HepG2 (cell line): ENCODE results near the gene TBCCD1. TPM values are rescaled to one million over a fixed set of nuclear protein-coding genes. Genes with fewer than 3 reads are reported as not detected.

Source experiments
- AHR ChIP-seq: IDR thresholded peaks from 2 replicates; pipeline ENCODE4 v1.6.1; 2018; ENCODE audit warnings: missing genetic modification reagents, missing compliant biosample characterization
- FOXA3 ChIP-seq: IDR thresholded peaks from 2 replicates; pipeline ENCODE4 v1.6.1; 2016; ENCODE audit warnings: missing genetic modification reagents, missing compliant biosample characterization
- GATA4 ChIP-seq: sonication (generic); IDR thresholded peaks from 2 replicates; pipeline ENCODE4 v1.6.1; 2016; ENCODE audit warnings: antibody characterized with exemption, low read depth, borderline replicate concordance
- GZF1 ChIP-seq: sonication (generic); formaldehyde crosslinking; IDR thresholded peaks from 2 replicates; pipeline ENCODE4 v1.5.1; 2020; ENCODE audit warnings: mild to moderate bottlenecking, missing genetic modification reagents
- KDM2A ChIP-seq: sonication (generic); formaldehyde crosslinking; IDR thresholded peaks from 2 replicates; pipeline ENCODE4 v1.4.0; 2020; ENCODE audit warnings: low read depth, missing genetic modification reagents, borderline replicate concordance
- ZNF282 ChIP-seq: fragments of 450-650 bp; IDR thresholded peaks from 2 replicates; pipeline ENCODE4 v1.6.1; 2018; ENCODE audit not compliant: partially characterized antibody
- ZNF547 ChIP-seq: sonication (generic); formaldehyde crosslinking; IDR thresholded peaks from 2 replicates; pipeline ENCODE4 v1.5.1; 2020; ENCODE audit warnings: mild to moderate bottlenecking, missing genetic modification reagents
- ZNF550 ChIP-seq: sonication (generic); formaldehyde crosslinking; IDR thresholded peaks from 2 replicates; pipeline ENCODE4 v1.4.0; 2020; ENCODE audit warnings: mild to moderate bottlenecking, missing genetic modification reagents, borderline replicate concordance
- ZNF747 ChIP-seq: sonication (generic); formaldehyde crosslinking; IDR thresholded peaks from 2 replicates; pipeline ENCODE4 v1.8.1; 2023; ENCODE audit warnings: missing genetic modification reagents, mild to moderate bottlenecking, borderline replicate concordance
- ZNF879 ChIP-seq: sonication (generic); formaldehyde crosslinking; IDR thresholded peaks from 2 replicates; pipeline ENCODE4 v1.8.1; 2023; ENCODE audit warnings: missing genetic modification reagents
- polyA plus RNA-seq, 8 experiments: library from polyadenylated mRNA; depleted of rRNA in 3 of 8; stranded (reverse) in 7 of 8; unstranded in 1 of 8; fragments of >200 nt; fragmentation: Illumina TruSeq in 4 of 8; extraction: Trizol in 4 of 8; gene quantifications; 2 replicates each; pipeline versions ENCODE4 v1.2.1 to v1.2.3, GENCODE V29; 2011 to 2016; ENCODE audit warnings: low read depth in 4 of 8, missing spikeins in 1 of 8, mixed read lengths in 1 of 8; ENCODE audit not compliant: insufficient read depth in 1 of 8
- total RNA-seq, 5 experiments: library from RNA; depleted of rRNA; stranded (reverse); fragments of >200 nt; fragmentation: Illumina TruSeq; extraction: Trizol; gene quantifications; 2 replicates each; pipeline ENCODE4 v1.2.3, GENCODE V29; 2016; ENCODE audit warnings: low read depth in 1 of 5
- TF ChIP-seq, protein P1 (sequence below): sonication (generic); formaldehyde crosslinking; IDR thresholded peaks from 2 replicates; pipeline ENCODE4 v1.4.0; 2020; ENCODE audit warnings: missing genetic modification reagents, borderline replicate concordance
- TF ChIP-seq, protein P2 (sequence below): sonication (generic); formaldehyde crosslinking; IDR thresholded peaks from 2 replicates; pipeline ENCODE4 v1.4.0; 2020; ENCODE audit warnings: missing genetic modification reagents
- TF ChIP-seq, protein P3 (sequence below): sonication (generic); formaldehyde crosslinking; IDR thresholded peaks from 2 replicates; pipeline ENCODE4 v1.5.0; 2020; ENCODE audit warnings: mild to moderate bottlenecking, missing genetic modification reagents
- TF ChIP-seq, protein P4 (sequence below): sonication (generic); formaldehyde crosslinking; IDR thresholded peaks from 2 replicates; pipeline ENCODE4 v1.4.0; 2020; ENCODE audit warnings: missing genetic modification reagents

TBCCD1 gene
- total and polyA plus RNA-seq, 2 of the 13 experiments (the other 11 are each of a cell fraction or from before 2014, with no cell fraction given): 13.6 to 16.2 TPM

DNA sequence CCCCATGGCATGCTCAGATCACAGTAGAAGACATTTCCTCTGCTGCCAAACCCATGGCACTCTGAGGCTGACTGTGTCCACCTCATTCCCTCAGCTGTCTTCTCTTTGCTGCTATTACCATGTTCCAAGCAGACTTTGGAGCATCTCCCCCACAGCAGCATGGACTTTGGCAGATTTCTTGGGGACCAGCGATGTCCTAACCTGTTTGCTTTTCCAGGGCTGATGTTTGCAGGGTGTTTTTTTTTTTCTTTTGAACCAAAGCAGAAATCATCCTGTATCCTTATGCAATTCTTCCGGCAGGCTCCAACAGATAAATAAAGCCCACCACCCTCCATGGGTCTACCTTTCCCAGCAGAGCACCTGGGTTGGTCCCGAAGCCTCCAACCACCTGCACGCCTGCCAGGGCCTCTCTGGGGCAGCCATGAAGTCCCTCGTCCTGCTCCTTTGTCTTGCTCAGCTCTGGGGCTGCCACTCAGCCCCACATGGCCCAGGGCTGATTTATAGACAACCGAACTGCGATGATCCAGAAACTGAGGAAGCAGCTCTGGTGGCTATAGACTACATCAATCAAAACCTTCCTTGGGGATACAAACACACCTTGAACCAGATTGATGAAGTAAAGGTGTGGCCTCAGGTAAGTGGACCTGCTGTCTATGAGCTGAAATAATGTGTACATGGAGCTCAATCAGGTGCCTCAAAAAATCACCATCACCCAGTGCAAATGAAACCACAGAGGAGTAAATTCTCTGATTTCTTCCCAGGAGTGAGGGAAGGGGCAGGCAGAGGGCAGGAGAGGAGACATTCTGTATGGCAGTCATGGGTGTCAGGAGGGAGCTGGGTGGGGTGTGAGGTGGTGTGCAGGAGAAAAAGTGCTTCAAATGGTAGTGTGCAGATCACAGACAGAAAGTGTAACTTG is 45.8 kb upstream of the TBCCD1 start, which contains the start of gene AHSG (continued):
- peak; percentile 82 for TF ChIP-seq ZNF547 (CRISPR knock-in tag)
- TF ChIP-seq, protein P1, sequence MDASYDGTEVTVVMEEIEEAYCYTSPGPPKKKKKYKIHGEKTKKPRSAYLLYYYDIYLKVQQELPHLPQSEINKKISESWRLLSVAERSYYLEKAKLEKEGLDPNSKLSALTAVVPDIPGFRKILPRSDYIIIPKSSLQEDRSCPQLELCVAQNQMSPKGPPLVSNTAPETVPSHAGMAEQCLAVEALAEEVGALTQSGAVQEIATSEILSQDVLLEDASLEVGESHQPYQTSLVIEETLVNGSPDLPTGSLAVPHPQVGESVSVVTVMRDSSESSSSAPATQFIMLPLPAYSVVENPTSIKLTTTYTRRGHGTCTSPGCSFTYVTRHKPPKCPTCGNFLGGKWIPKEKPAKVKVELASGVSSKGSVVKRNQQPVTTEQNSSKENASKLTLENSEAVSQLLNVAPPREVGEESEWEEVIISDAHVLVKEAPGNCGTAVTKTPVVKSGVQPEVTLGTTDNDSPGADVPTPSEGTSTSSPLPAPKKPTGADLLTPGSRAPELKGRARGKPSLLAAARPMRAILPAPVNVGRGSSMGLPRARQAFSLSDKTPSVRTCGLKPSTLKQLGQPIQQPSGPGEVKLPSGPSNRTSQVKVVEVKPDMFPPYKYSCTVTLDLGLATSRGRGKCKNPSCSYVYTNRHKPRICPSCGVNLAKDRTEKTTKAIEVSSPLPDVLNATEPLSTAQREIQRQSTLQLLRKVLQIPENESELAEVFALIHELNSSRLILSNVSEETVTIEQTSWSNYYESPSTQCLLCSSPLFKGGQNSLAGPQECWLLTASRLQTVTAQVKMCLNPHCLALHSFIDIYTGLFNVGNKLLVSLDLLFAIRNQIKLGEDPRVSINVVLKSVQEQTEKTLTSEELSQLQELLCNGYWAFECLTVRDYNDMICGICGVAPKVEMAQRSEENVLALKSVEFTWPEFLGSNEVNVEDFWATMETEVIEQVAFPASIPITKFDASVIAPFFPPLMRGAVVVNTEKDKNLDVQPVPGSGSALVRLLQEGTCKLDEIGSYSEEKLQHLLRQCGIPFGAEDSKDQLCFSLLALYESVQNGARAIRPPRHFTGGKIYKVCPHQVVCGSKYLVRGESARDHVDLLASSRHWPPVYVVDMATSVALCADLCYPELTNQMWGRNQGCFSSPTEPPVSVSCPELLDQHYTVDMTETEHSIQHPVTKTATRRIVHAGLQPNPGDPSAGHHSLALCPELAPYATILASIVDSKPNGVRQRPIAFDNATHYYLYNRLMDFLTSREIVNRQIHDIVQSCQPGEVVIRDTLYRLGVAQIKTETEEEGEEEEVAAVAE: no peak
- peak; percentile 80 for TF ChIP-seq ZNF879 (CRISPR knock-in tag)
- no peak for TF ChIP-seq ZNF282
- peak; percentile 82 for TF ChIP-seq GZF1 (CRISPR knock-in tag)
- peak; percentile 90; the same call in 1 of the 2 replicates for TF ChIP-seq ZNF747 (CRISPR knock-in tag)
- TF ChIP-seq, protein P2, sequence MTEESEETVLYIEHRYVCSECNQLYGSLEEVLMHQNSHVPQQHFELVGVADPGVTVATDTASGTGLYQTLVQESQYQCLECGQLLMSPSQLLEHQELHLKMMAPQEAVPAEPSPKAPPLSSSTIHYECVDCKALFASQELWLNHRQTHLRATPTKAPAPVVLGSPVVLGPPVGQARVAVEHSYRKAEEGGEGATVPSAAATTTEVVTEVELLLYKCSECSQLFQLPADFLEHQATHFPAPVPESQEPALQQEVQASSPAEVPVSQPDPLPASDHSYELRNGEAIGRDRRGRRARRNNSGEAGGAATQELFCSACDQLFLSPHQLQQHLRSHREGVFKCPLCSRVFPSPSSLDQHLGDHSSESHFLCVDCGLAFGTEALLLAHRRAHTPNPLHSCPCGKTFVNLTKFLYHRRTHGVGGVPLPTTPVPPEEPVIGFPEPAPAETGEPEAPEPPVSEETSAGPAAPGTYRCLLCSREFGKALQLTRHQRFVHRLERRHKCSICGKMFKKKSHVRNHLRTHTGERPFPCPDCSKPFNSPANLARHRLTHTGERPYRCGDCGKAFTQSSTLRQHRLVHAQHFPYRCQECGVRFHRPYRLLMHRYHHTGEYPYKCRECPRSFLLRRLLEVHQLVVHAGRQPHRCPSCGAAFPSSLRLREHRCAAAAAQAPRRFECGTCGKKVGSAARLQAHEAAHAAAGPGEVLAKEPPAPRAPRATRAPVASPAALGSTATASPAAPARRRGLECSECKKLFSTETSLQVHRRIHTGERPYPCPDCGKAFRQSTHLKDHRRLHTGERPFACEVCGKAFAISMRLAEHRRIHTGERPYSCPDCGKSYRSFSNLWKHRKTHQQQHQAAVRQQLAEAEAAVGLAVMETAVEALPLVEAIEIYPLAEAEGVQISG (CRISPR knock-in tag): peak; percentile 89
- TF ChIP-seq, protein P3, sequence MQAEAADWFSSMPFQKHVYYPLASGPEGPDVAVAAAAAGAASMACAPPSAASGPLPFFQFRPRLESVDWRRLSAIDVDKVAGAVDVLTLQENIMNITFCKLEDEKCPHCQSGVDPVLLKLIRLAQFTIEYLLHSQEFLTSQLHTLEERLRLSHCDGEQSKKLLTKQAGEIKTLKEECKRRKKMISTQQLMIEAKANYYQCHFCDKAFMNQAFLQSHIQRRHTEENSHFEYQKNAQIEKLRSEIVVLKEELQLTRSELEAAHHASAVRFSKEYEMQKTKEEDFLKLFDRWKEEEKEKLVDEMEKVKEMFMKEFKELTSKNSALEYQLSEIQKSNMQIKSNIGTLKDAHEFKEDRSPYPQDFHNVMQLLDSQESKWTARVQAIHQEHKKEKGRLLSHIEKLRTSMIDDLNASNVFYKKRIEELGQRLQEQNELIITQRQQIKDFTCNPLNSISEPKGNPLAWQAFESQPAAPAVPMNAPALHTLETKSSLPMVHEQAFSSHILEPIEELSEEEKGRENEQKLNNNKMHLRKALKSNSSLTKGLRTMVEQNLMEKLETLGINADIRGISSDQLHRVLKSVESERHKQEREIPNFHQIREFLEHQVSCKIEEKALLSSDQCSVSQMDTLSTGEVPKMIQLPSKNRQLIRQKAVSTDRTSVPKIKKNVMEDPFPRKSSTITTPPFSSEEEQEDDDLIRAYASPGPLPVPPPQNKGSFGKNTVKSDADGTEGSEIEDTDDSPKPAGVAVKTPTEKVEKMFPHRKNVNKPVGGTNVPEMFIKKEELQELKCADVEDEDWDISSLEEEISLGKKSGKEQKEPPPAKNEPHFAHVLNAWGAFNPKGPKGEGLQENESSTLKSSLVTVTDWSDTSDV: no peak; the same call in 1 of the 2 replicates
- peak; percentile 93 for TF ChIP-seq FOXA3 (CRISPR knock-in tag)
- TF ChIP-seq GATA4: peak; percentile 97
- no peak for TF ChIP-seq ZNF550 (CRISPR knock-in tag)
- TF ChIP-seq, protein P4, sequence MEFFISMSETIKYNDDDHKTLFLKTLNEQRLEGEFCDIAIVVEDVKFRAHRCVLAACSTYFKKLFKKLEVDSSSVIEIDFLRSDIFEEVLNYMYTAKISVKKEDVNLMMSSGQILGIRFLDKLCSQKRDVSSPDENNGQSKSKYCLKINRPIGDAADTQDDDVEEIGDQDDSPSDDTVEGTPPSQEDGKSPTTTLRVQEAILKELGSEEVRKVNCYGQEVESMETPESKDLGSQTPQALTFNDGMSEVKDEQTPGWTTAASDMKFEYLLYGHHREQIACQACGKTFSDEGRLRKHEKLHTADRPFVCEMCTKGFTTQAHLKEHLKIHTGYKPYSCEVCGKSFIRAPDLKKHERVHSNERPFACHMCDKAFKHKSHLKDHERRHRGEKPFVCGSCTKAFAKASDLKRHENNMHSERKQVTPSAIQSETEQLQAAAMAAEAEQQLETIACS (CRISPR knock-in tag): peak; percentile 26; the same call in 1 of the 2 replicates
- TF ChIP-seq KDM2A (CRISPR knock-in tag): no peak
- no peak; the same call in 1 of the 2 replicates for TF ChIP-seq AHR (CRISPR knock-in tag)
